Astrocyte of the spinal cord (primary cell): ENCODE measurements around the gene PTPRH.

Experiments used
- DNase-seq: peaks from one replicate; pipeline ENCODE4 v3.0.0; 2011; ENCODE audit warnings: low read depth, low spot score
- H3K4me3 ChIP-seq: 2 replicates; pipeline ENCODE4 v1.5.1; 2011; ENCODE audit warnings: low read depth, mild to moderate bottlenecking, low read length, moderate library complexity
- CTCF ChIP-seq: IDR thresholded peaks from 2 replicates; pipeline ENCODE4 v1.5.1; 2012; ENCODE audit warnings: low read depth, mild to moderate bottlenecking, low read length, inconsistent platforms
- in situ Hi-C: cut with HindIII; loops from 2 replicates; pipeline ENCODE4 v1.10.0; 2017; ENCODE audit warnings: low sequenced_read_pairs

The PTPRH gene, protein sequence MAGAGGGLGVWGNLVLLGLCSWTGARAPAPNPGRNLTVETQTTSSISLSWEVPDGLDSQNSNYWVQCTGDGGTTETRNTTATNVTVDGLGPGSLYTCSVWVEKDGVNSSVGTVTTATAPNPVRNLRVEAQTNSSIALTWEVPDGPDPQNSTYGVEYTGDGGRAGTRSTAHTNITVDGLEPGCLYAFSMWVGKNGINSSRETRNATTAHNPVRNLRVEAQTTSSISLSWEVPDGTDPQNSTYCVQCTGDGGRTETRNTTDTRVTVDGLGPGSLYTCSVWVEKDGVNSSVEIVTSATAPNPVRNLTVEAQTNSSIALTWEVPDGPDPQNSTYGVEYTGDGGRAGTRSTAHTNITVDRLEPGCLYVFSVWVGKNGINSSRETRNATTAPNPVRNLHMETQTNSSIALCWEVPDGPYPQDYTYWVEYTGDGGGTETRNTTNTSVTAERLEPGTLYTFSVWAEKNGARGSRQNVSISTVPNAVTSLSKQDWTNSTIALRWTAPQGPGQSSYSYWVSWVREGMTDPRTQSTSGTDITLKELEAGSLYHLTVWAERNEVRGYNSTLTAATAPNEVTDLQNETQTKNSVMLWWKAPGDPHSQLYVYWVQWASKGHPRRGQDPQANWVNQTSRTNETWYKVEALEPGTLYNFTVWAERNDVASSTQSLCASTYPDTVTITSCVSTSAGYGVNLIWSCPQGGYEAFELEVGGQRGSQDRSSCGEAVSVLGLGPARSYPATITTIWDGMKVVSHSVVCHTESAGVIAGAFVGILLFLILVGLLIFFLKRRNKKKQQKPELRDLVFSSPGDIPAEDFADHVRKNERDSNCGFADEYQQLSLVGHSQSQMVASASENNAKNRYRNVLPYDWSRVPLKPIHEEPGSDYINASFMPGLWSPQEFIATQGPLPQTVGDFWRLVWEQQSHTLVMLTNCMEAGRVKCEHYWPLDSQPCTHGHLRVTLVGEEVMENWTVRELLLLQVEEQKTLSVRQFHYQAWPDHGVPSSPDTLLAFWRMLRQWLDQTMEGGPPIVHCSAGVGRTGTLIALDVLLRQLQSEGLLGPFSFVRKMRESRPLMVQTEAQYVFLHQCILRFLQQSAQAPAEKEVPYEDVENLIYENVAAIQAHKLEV

GRCh38 chr19:55208880-55209692 lies at the start of gene PTPRH:
PTPRH (minus strand) TSS chr19:55209501; CDS start chr19:55209433, 68 bp downstream.
- no peak for DNase-seq
- no peak within 1 kb of the TSS for H3K4me3 ChIP-seq
- in situ Hi-C loops = no loop called here
- no peak for TF ChIP-seq CTCF

DNA sequence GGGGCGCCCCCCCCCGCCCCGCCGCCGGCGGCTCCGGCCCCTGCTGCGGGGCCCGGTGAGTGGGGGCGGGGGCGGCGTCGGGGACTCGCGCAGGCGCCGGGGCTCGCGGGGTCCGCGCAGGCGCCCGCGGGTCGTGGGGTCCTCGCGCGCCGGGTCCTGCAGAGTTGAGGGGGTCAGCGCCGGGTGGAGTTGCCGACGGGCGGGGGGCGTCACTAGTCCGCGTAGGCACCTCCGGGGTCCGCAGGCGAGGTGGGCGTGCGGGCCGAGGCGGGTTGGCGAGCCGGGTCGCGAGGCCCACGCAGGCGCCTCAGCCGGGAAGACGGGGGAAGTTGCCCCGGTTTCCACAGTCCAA lies 49.2 kb upstream of the PTPRH start:
- in situ Hi-C loops = no loop called here
- no peak for TF ChIP-seq CTCF
- DNase-seq = no peak
- peak overlapping the region; percentile 83 for H3K4me3 ChIP-seq

DNA sequence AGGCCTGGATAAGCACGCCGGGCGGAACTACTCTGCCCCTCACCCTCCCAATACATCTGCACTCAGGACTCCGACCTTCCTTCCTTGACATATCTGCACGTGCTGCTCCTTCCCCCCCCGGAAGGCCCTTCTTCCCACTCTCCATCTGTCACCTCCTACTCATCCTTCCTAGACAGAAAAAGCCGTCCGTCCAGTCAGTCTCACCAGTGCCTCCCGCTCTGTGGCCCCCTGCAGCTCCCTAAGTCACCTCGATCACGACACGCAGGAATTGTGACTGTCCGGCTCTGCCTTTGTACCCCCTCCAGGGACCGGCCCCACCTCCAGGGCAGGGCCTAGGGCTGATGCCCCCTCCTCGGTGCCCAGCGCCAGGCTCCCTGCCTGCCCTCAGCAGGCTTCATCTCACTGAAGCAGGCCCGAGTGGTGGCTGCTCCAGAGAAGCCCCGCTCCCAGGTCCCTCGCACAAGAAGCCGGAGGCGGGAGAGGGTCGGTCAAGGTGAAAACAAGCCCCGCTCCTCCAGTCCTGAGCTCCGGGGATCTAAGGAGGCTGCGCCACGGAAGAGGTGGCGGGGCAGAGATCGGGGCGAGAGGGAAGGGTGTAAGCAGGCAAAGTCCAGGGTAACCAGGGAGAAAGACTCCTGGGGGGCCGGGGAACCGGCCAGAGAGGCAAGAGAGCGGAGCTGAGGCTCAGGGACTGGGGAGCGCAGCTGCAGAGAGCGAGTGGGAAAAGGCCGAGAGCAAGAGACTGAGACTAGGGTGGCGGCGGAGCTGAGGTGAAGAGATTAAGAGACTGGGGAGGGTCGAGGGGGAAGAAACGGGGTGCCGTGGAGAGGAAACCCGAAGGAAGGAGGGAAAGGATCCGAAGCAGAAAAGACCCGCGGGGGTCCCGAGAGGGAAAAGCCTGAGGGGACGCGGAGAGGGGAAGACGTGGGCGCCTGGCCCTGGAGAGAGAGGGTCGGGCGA lies 48.4 kb upstream of the PTPRH start:
- DNase-seq = no peak
- H3K4me3 ChIP-seq = peak overlapping the region; percentile 83
- TF ChIP-seq CTCF = no peak
- in situ Hi-C loops = no loop called here

GRCh38 chr19:55256562-55257460 lies 47.5 kb upstream of the PTPRH start:
- in situ Hi-C loops = no loop called here

More at GRCh38 chr19:55256562-55257460, 47.5 kb upstream of the PTPRH start:
- no peak for TF ChIP-seq CTCF
- DNase-seq = no peak
- peak overlapping the region; percentile 83 for H3K4me3 ChIP-seq
